Subcutaneous abdominal adipose tissue (tissue), 5 donors: Measurements from ENCODE around the gene DCLRE1B.

Source experiments
- H3K27ac ChIP-seq: one replicate; pipeline ENCODE4 v1.7.0; 2013; ENCODE audit warnings: low read depth, mild to moderate bottlenecking, inconsistent platforms, low read length, moderate library complexity
- H3K27me3 ChIP-seq, 5 donors: one replicate each; pipeline ENCODE4 v1.7.0; 2013; ENCODE audit warnings: low read length in 5 of 5, inconsistent platforms in 1 of 5; ENCODE audit not compliant: control insufficient read depth in 5 of 5, insufficient read depth in 4 of 5
- H3K36me3 ChIP-seq, 5 donors: one replicate each; pipeline ENCODE4 v1.7.0; 2013; ENCODE audit warnings: low read length in 5 of 5; ENCODE audit not compliant: control insufficient read depth in 5 of 5, insufficient read depth in 5 of 5
- H3K4me1 ChIP-seq, 5 donors: one replicate each; pipeline ENCODE4 v1.7.0; 2013; ENCODE audit warnings: low read length in 5 of 5, mild to moderate bottlenecking in 3 of 5, moderate library complexity in 1 of 5; ENCODE audit not compliant: control insufficient read depth in 5 of 5, insufficient read depth in 5 of 5
- H3K4me3 ChIP-seq, 5 donors: one replicate each; pipeline ENCODE4 v1.7.0; 2013; ENCODE audit warnings: low read length in 5 of 5, low read depth in 1 of 5
- H3K9ac ChIP-seq, 5 donors: one replicate each; pipeline ENCODE4 v1.7.0; 2013; ENCODE audit warnings: low read length in 5 of 5, mild to moderate bottlenecking in 4 of 5, moderate library complexity in 3 of 5
- H3K9me3 ChIP-seq, 5 donors: one replicate each; pipeline ENCODE4 v1.7.0; 2013; ENCODE audit warnings: low read length in 5 of 5; ENCODE audit not compliant: control insufficient read depth in 5 of 5
- donor health status: healthy.
- donor health status: healthy.
- donor health status: healthy.
- donor health status: healthy.
- donor health status: healthy.

Gene DCLRE1B

DNA sequence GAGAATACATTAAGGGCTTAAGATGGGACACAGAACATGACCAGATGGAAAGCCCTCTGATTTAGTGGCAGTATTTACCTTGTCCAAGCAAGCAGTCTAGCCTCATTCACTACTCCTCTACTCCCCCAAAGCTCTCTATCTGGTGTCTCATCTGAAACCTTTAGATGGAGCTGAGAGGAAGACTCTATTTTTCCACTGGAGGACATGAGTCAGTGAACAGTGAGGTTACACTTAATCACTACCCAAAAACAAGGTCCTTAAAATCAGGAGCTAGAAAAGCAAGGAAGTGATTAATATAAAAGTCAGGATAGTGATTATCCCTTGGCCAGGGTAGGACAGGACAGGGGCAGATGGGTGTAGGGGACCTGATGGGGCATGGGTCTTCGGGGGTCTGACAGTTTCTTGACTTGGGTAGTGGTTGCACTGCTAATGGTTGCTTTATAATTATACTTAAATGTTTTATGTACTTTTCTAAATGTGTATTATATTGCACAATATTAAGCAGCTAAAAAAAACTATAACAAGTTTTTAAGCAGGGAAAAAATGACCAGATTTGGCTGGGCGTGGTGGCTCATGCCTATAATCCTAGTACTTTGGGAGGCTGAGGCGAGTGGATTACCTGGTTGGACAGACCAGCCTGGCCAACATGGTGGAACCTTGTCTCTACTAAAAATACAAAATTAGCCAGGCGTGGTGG, 36.6 kb upstream of the DCLRE1B start:
- peaks cover 0 to 16% (median 9%) of the 10 kb centered on the region in 5 donors for H3K4me1 ChIP-seq

GRCh38 chr1:113870778-113871177, 34.3 kb upstream of the DCLRE1B start:
- H3K4me1 ChIP-seq = peaks cover 0 to 16% (median 9%) of the 10 kb centered on the region in 5 donors
- no peak overlapping the region for H3K27ac ChIP-seq
- no peak overlapping the region for H3K9ac ChIP-seq
- no peaks in the 10 kb centered on the region for H3K27me3 ChIP-seq
- no peaks in the 10 kb centered on the region for H3K9me3 ChIP-seq
- no peak overlapping the region for H3K4me3 ChIP-seq
- H3K36me3 ChIP-seq = no peaks in the 10 kb centered on the region

More for the DNA sequence above, 36.6 kb upstream of the DCLRE1B start:
- Histone ChIP-seq H3K27ac (no peak overlapping the region), H3K9ac (no peak overlapping the region), H3K9me3 (no peaks in the 10 kb centered on the region), H3K4me3 (no peak overlapping the region), H3K27me3 (no peaks in the 10 kb centered on the region), H3K36me3 (no peaks in the 10 kb centered on the region)

- Histone ChIP-seq H3K9ac (peak within 1 kb of the TSS in 1 of 5 donors; percentile 23), H3K36me3 (no peaks in the 10 kb centered on the region), H3K27ac (peak within 1 kb of the TSS; percentile 33), H3K4me1 (peaks cover 0 to 16% (median 9%) of the 10 kb centered on the region in 5 donors), H3K9me3 (no peaks in the 10 kb centered on the region), H3K4me3 (peak within 1 kb of the TSS in 1 of 5 donors; percentile 15), H3K27me3 (no peaks in the 10 kb centered on the region)
Measured at GRCh38 chr1:113871597-113872113, 33.5 kb upstream of the DCLRE1B start, which contains the start of gene PTPN22. PTPN22 (minus strand) TSS chr1:113871712.

- peak overlapping the region; percentile 33 for H3K27ac ChIP-seq
- no peaks in the 10 kb centered on the region for H3K36me3 ChIP-seq
- H3K27me3 ChIP-seq = no peaks in the 10 kb centered on the region
- H3K4me3 ChIP-seq = peak overlapping the region in 1 of 5 donors; percentile 15
- no peaks in the 10 kb centered on the region for H3K9me3 ChIP-seq
- peak overlapping the region in 1 of 5 donors; percentile 23 for H3K9ac ChIP-seq
- peaks cover 0 to 16% (median 9%) of the 10 kb centered on the region in 5 donors for H3K4me1 ChIP-seq
Measured at GRCh38 chr1:113872219-113872935, 32.7 kb upstream of the DCLRE1B start.

GRCh38 chr1:113874012-113874879, 30.9 kb upstream of the DCLRE1B start:
- no peak overlapping the region for H3K4me3 ChIP-seq
- H3K36me3 ChIP-seq = no peaks in the 10 kb centered on the region
- H3K27ac ChIP-seq = no peak overlapping the region
- no peaks in the 10 kb centered on the region for H3K27me3 ChIP-seq
- peaks cover 0 to 16% (median 9%) of the 10 kb centered on the region in 5 donors for H3K4me1 ChIP-seq
- no peak overlapping the region for H3K9ac ChIP-seq
- H3K9me3 ChIP-seq = no peaks in the 10 kb centered on the region

GRCh38 chr1:113875714-113876113, 29.4 kb upstream of the DCLRE1B start:
- no peaks in the 10 kb centered on the region for H3K27me3 ChIP-seq
- no peaks in the 10 kb centered on the region for H3K36me3 ChIP-seq
- no peaks in the 10 kb centered on the region for H3K9me3 ChIP-seq
- peaks cover 0 to 16% (median 9%) of the 10 kb centered on the region in 5 donors for H3K4me1 ChIP-seq
- no peak overlapping the region for H3K9ac ChIP-seq
- no peak overlapping the region for H3K4me3 ChIP-seq
- H3K27ac ChIP-seq = no peak overlapping the region

- Histone ChIP-seq H3K9ac (no peak overlapping the region), H3K27me3 (no peaks in the 10 kb centered on the region), H3K9me3 (no peaks in the 10 kb centered on the region), H3K36me3 (no peaks in the 10 kb centered on the region), H3K4me3 (no peak overlapping the region), H3K4me1 (peaks cover 0 to 16% (median 9%) of the 10 kb centered on the region in 5 donors), H3K27ac (no peak overlapping the region)
Measured at GRCh38 chr1:113876176-113876575, 28.9 kb upstream of the DCLRE1B start.

DNA sequence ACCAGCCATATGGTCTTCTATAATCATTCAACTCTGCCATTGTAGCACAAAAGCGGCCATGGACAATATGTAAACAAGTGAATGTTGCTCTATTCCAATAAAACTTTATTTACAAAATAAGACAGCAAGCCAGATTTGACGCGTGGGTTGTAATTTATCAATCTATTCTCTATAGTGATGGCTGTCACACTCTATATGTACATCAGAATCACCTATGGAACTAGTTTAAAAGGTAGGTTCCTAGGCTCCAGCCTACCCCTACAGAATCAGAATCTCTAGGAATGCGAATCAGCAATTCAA, 25.4 kb upstream of the DCLRE1B start:
- Histone ChIP-seq H3K27me3 (no peaks in the 10 kb centered on the region), H3K4me1 (no peaks in the 10 kb centered on the region), H3K36me3 (no peaks in the 10 kb centered on the region), H3K27ac (no peak overlapping the region), H3K9me3 (no peaks in the 10 kb centered on the region), H3K4me3 (no peak overlapping the region), H3K9ac (no peak overlapping the region)

DNA sequence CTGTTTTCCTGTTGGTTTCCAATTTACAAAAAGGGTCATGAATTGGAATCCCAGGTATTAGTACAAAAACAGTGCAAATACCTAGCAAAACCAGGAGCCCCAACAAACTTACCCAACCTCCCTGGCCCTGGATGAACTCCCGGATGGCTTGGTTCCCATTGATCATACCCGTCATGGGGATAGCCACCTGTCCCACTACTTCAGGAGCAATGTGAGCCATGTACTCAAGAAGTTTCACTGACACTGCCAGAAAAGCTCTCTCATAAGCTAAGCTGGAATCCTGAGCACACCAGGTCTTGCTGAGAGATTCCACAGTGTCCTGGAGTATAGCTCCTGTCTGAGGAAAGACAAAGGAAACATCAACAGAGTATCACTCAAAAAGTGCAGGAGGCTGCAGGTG, 23.5 kb upstream of the DCLRE1B start:
- H3K36me3 ChIP-seq = no peaks in the 10 kb centered on the region
- H3K4me1 ChIP-seq = no peaks in the 10 kb centered on the region
- no peaks in the 10 kb centered on the region for H3K27me3 ChIP-seq
- no peak overlapping the region for H3K9ac ChIP-seq
- no peak overlapping the region for H3K4me3 ChIP-seq
- H3K27ac ChIP-seq = no peak overlapping the region
- no peaks in the 10 kb centered on the region for H3K9me3 ChIP-seq
